Upper lobe of left lung (tissue), 6 donors: ENCODE results near the gene WDR59. TPM values are rescaled to one million over a fixed set of nuclear protein-coding genes. Genes with fewer than 3 reads are reported as not detected.
A peak's percentile ranks its signal among the peaks of the same experiment; 100 is the strongest.

ENCODE experiments used
- ATAC-seq, 2 donors: fragments of 200-7000 bp; cut with Tn5 transposase; one replicate each; pipeline ENCODE4 v1.9.1; 2022; ENCODE audit warnings: mild to moderate bottlenecking in 2 of 2, moderate library complexity in 2 of 2; ENCODE audit not compliant: low FRiP score in 2 of 2
- DNase-seq, 2 donors: peaks; one replicate each; pipeline ENCODE4 v3.0.0-alpha.2; 2019 to 2020
- H3K27ac ChIP-seq, 4 donors: fragments of 200-600 bp; sonication (generic); one replicate each; pipeline ENCODE4 v1.5.1; 2016 to 2019
- H3K27me3 ChIP-seq, 4 donors: fragments of 200-600 bp; sonication (generic); one replicate each; pipeline ENCODE4 v1.5.1; 2017 to 2019
- H3K36me3 ChIP-seq, 4 donors: fragments of 200-600 bp; sonication (generic); one replicate each; pipeline ENCODE4 v1.5.1; 2016 to 2019
- H3K4me1 ChIP-seq, 4 donors: fragments of 200-600 bp; sonication (generic); one replicate each; pipeline ENCODE4 v1.5.1; 2018 to 2019
- H3K4me3 ChIP-seq, 4 donors: fragments of 200-600 bp; sonication (generic); one replicate each; pipeline ENCODE4 v1.5.1; 2017 to 2019; ENCODE audit warnings: mild to moderate bottlenecking in 2 of 4, moderate library complexity in 1 of 4
- H3K9me3 ChIP-seq, 4 donors: fragments of 200-600 bp; sonication (generic); one replicate each; pipeline ENCODE4 v1.5.1; 2018 to 2019
- EP300 ChIP-seq, 4 donors: sonication (generic); formaldehyde crosslinking; IDR thresholded peaks; one replicate each; pipeline ENCODE4 v1.5.1; 2017; ENCODE audit warnings: antibody characterized with exemption in 4 of 4, control low read depth in 2 of 4
- POLR2A ChIP-seq, 4 donors: fragments of 450-650 bp; IDR thresholded peaks; one replicate each; pipeline ENCODE4 v1.5.1; 2016 to 2017; ENCODE audit warnings: antibody characterized with exemption in 4 of 4, mild to moderate bottlenecking in 2 of 4
- POLR2AphosphoS5 ChIP-seq, 2 donors: sonication (generic); formaldehyde crosslinking; IDR thresholded peaks; one replicate each; pipeline ENCODE4 v1.5.1; 2017; ENCODE audit warnings: antibody characterized with exemption in 2 of 2
- WGBS, 2 donors: methylation state at CpG; one replicate each; pipeline ENCODE4 v1.1.5; 2017 to 2018; 5-methylcytosine and 5-hydroxymethylcytosine counted together
- total RNA-seq, 6 donors: library from RNA; depleted of rRNA in 4 of 6; stranded (reverse); fragments of >200 nt in 4 of 6; gene quantifications; one replicate each; pipeline versions ENCODE4 v1.1.0 to v1.2.1, GENCODE V29; 2016 to 2021
- TF ChIP-seq, protein P1 (sequence below), 6 experiments: fragments of 450-650 bp in 4 of 6; fragments of 200-600 bp in 2 of 6; sonication (generic) in 2 of 6; IDR thresholded peaks; one replicate each; pipeline ENCODE4 v1.5.1; 2016 to 2019; ENCODE audit warnings: antibody characterized with exemption in 6 of 6
- donor health status: DM: no; HTN: no; CAD: no; lungs with moderate emphysema.
- donor health status: DM: no; HTN: yes; CAD: no; lungs with severe emphysema.

WDR59 gene
- total RNA-seq, 6 donors from 2014 or later = 16.0 to 138 (median 37.5) TPM

- Histone ChIP-seq H3K36me3 (no peaks in the 10 kb centered on the region), H3K27me3 (no peaks in the 10 kb centered on the region), H3K4me1 (peaks cover 26 to 44% (median 31%) of the 10 kb centered on the region in 4 donors), H3K4me3 (peak overlapping the region; percentile 31 to 98 (median 90)), H3K9me3 (no peaks in the 10 kb centered on the region), H3K27ac (peak overlapping the region; percentile 82 to 90 (median 86))
- ATAC-seq = peak in 1 of 2 donors; percentile 43
- DNase-seq = peak; percentile 76 to 89
- TF ChIP-seq, protein P1, sequence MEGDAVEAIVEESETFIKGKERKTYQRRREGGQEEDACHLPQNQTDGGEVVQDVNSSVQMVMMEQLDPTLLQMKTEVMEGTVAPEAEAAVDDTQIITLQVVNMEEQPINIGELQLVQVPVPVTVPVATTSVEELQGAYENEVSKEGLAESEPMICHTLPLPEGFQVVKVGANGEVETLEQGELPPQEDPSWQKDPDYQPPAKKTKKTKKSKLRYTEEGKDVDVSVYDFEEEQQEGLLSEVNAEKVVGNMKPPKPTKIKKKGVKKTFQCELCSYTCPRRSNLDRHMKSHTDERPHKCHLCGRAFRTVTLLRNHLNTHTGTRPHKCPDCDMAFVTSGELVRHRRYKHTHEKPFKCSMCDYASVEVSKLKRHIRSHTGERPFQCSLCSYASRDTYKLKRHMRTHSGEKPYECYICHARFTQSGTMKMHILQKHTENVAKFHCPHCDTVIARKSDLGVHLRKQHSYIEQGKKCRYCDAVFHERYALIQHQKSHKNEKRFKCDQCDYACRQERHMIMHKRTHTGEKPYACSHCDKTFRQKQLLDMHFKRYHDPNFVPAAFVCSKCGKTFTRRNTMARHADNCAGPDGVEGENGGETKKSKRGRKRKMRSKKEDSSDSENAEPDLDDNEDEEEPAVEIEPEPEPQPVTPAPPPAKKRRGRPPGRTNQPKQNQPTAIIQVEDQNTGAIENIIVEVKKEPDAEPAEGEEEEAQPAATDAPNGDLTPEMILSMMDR (IDR thresholded peaks at IDR 0.05) = peak in 1 of 6 experiments; percentile 4
- no peak for TF ChIP-seq POLR2A (IDR thresholded peaks at IDR 0.05)
- WGBS, 2 donors = 1 to 2% methylated on average over 26 to 40 of the region's 71 CpGs
These were observed 14.9 kb upstream of the WDR59 start for GRCh38 chr16:74999609-75000480.

- no peak for TF ChIP-seq POLR2AphosphoS5 (IDR thresholded peaks at IDR 0.05)
- TF ChIP-seq, protein P1 (IDR thresholded peaks at IDR 0.05) = no peak
- TF ChIP-seq EP300 (IDR thresholded peaks at IDR 0.05) = no peak
- no peak for TF ChIP-seq POLR2A (IDR thresholded peaks at IDR 0.05)
- H3K27me3 ChIP-seq = no peaks in the 10 kb centered on the region
- ATAC-seq (peak in 1 of 2 donors; percentile 64), DNase-seq (peak in 1 of 2 donors; percentile 91)
- peak overlapping the region; percentile 82 to 90 (median 86) for H3K27ac ChIP-seq
- no peaks in the 10 kb centered on the region for H3K9me3 ChIP-seq
- peaks cover 26 to 44% (median 31%) of the 10 kb centered on the region in 4 donors for H3K4me1 ChIP-seq
- no peaks in the 10 kb centered on the region for H3K36me3 ChIP-seq
- H3K4me3 ChIP-seq = peak overlapping the region; percentile 31 to 98 (median 90)
- 0 to 1% methylated on average over 18 of the region's 44 CpGs for WGBS, 2 donors
These were observed 14.3 kb upstream of the WDR59 start for GRCh38 chr16:74999219-74999608.

GRCh38 chr16:74998481-74999218, 13.7 kb upstream of the WDR59 start, which contains the start of gene ZNRF1:
ZNRF1 (plus strand) TSS chr16:74999024; CDS start chr16:74999672, 648 bp downstream.
- Histone ChIP-seq H3K36me3 (no peaks in the 10 kb centered on the region), H3K4me3 (peak within 1 kb of the TSS; percentile 31 to 98 (median 90)), H3K9me3 (no peaks in the 10 kb centered on the region), H3K4me1 (peaks cover 26 to 44% (median 30%) of the 10 kb centered on the region in 4 donors), H3K27me3 (no peaks in the 10 kb centered on the region), H3K27ac (peak within 1 kb of the TSS; percentile 82 to 90 (median 86))
- ATAC-seq (peak; percentile 92 to 94), DNase-seq (peak; percentile 84 to 98)
- TF ChIP-seq EP300 (IDR thresholded peaks at IDR 0.05) (no peak), POLR2AphosphoS5 (IDR thresholded peaks at IDR 0.05) (peak; percentile 19 to 41), POLR2A (IDR thresholded peaks at IDR 0.05) (peak in 1 of 4 donors; percentile 39)
- TF ChIP-seq, protein P1 (IDR thresholded peaks at IDR 0.05) = peak; percentile 62 to 88 (median 78)
- 0% methylated on average over 15 to 16 of the region's 73 CpGs for WGBS, 2 donors

DNA sequence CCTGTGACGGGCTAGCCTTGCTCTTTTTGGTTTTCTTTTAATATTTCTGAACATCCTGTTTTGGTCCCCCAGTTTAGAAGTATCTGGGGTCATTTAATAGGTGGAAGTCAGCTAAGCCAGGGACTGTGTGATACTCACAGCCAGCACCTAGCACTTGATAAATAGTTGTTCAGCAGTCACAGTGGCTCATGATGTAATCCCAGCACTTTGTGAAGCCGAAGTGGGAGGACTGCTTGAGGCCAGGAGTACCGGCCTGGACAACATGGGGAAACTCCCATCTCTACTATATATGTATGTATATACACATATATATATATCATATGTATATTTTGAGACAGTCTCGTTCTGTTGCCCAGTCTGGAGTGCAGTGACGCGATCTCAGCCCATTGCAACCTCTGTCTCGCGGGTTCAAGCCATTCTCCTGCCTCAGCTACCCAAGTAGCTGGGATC, 12.1 kb upstream of the WDR59 start:
- WGBS, 2 donors = 82 to 87% methylated on average over 8 of the region's 8 CpGs
- TF ChIP-seq EP300 (IDR thresholded peaks at IDR 0.05) (no peak), POLR2A (IDR thresholded peaks at IDR 0.05) (no peak), POLR2AphosphoS5 (IDR thresholded peaks at IDR 0.05) (no peak)
- TF ChIP-seq, protein P1 (IDR thresholded peaks at IDR 0.05) = no peak
- peak in 1 of 2 donors; percentile 76 for DNase-seq

More for the DNA sequence above, 12.1 kb upstream of the WDR59 start:
- Histone ChIP-seq H3K9me3 (no peaks in the 10 kb centered on the region), H3K4me1 (peaks cover 25 to 30% (median 26%) of the 10 kb centered on the region in 4 donors), H3K36me3 (no peaks in the 10 kb centered on the region), H3K4me3 (no peak overlapping the region), H3K27ac (no peak overlapping the region), H3K27me3 (no peaks in the 10 kb centered on the region)
- peak in 1 of 2 donors; percentile 60 for ATAC-seq
